Uterus (tissue), 4 donors: Measurements from ENCODE around the gene ELAC2. TPM values are rescaled to one million over a fixed set of nuclear protein-coding genes. Genes with fewer than 3 reads are reported as not detected.
A peak's percentile ranks its signal among the peaks of the same experiment; 100 is the strongest.

Experiments used
- DNase-seq, 2 donors: peaks; one replicate each; pipeline ENCODE4 v3.0.0-alpha.2; 2019 to 2020
- H3K27ac ChIP-seq, 2 donors: fragments of 200-600 bp; sonication (generic); 1 replicate in 1 of 2; 2 replicates in 1 of 2; pipeline ENCODE4 v1.5.1; 2016 to 2018
- H3K27me3 ChIP-seq, 2 donors: fragments of 200-600 bp; sonication (generic); one replicate each; pipeline ENCODE4 v1.5.1; 2018 to 2019; ENCODE audit warnings: control low read depth in 1 of 2
- H3K36me3 ChIP-seq, 2 donors: fragments of 200-600 bp; sonication (generic); one replicate each; pipeline ENCODE4 v1.5.1; 2019; ENCODE audit warnings: control low read depth in 1 of 2
- H3K4me1 ChIP-seq, 2 donors: fragments of 200-600 bp; sonication (generic); one replicate each; pipeline ENCODE4 v1.5.1; 2018 to 2019; ENCODE audit warnings: control low read depth in 1 of 2
- H3K4me3 ChIP-seq, 2 donors: fragments of 200-600 bp; sonication (generic); 1 replicate in 1 of 2; 2 replicates in 1 of 2; pipeline ENCODE4 v1.5.1; 2018 to 2019; ENCODE audit warnings: mild to moderate bottlenecking in 1 of 2
- H3K9me3 ChIP-seq, 2 donors: fragments of 200-600 bp; sonication (generic); one replicate each; pipeline ENCODE4 v1.5.1; 2019; ENCODE audit warnings: control low read depth in 1 of 2
- POLR2A ChIP-seq, 2 donors: fragments of 450-650 bp; IDR thresholded peaks; one replicate each; pipeline ENCODE4 v1.6.1; 2016; ENCODE audit warnings: antibody characterized with exemption in 2 of 2, mild to moderate bottlenecking in 1 of 2, moderate library complexity in 1 of 2
- intact Hi-C: fragments of 100-400 bp; cut with DNase I; formaldehyde crosslinking; loops from one replicate; pipeline ENCODE4 v1.15.1; 2023; ENCODE audit warnings: low total_unique reads
- total RNA-seq, 4 donors: library from RNA; depleted of rRNA in 3 of 4; stranded (reverse); fragments of >200 nt in 3 of 4; gene quantifications; one replicate each; pipeline versions ENCODE4 v1.1.0 to v1.2.4, GENCODE V29; 2014 to 2023
- TF ChIP-seq, protein P1 (sequence below), 4 experiments: fragments of 200-600 bp in 2 of 4; fragments of 450-650 bp in 2 of 4; sonication (generic) in 2 of 4; IDR thresholded peaks; one replicate each; pipeline ENCODE4 v1.5.1; 2016 to 2019; ENCODE audit warnings: antibody characterized with exemption in 4 of 4, mild to moderate bottlenecking in 2 of 4, moderate library complexity in 1 of 4
- donor health status: DM: yes; HTN: yes; CAD: no.

Gene ELAC2
- total RNA-seq, 4 donors from 2014 or later: 9.7 to 62.2 (median 51.3) TPM

DNA sequence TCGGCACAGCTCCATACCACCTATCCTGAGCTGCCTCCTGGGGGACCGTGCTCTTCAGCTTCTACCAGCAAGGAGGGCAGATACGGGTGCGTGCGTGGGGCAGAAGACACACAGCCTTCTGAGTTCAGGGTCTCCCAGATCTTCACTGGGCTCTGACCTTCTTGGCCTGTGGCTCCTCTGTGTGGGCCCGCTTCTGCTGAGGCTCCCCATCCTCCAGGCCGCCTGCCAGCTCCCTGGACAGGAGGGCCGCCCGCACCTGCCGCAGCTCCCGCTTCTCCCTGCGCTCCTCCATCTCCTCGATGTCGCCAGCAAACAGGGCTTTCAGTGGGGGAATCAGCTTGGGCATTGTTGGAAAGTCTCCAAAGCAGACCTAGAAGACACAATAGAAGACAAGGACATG, 25.2 kb downstream of the ELAC2 start:
- no peaks in the 10 kb centered on the region for H3K36me3 ChIP-seq
- no peak for DNase-seq

DNA sequence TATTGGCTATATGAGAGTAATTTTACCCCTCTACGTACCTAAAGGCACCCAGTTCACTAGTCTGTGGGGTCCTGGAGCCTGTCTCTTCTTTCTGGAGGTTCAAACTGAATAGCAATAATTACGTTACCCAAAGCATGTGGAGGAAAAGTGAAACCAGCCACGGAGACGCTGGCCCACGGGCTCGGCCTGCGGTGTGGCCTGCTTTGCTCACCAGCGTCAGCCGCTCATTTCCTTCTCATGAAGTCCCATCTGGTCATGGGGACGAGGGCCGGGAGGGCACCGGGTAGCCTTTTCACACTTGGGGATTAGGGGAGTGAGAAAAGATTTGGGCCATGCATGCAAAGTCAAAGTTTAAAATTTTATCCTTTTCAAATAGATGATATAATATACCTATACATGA, 26.9 kb downstream of the ELAC2 start:
- Histone ChIP-seq H3K36me3 (no peaks in the 10 kb centered on the region), H3K4me1 (no peaks in the 10 kb centered on the region), H3K4me3 (no peak overlapping the region), H3K27me3 (no peaks in the 10 kb centered on the region), H3K27ac (no peak overlapping the region), H3K9me3 (no peaks in the 10 kb centered on the region)
- intact Hi-C loops: no loop called here
- DNase-seq: no peak
- TF ChIP-seq, protein P1, sequence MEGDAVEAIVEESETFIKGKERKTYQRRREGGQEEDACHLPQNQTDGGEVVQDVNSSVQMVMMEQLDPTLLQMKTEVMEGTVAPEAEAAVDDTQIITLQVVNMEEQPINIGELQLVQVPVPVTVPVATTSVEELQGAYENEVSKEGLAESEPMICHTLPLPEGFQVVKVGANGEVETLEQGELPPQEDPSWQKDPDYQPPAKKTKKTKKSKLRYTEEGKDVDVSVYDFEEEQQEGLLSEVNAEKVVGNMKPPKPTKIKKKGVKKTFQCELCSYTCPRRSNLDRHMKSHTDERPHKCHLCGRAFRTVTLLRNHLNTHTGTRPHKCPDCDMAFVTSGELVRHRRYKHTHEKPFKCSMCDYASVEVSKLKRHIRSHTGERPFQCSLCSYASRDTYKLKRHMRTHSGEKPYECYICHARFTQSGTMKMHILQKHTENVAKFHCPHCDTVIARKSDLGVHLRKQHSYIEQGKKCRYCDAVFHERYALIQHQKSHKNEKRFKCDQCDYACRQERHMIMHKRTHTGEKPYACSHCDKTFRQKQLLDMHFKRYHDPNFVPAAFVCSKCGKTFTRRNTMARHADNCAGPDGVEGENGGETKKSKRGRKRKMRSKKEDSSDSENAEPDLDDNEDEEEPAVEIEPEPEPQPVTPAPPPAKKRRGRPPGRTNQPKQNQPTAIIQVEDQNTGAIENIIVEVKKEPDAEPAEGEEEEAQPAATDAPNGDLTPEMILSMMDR (IDR thresholded peaks at IDR 0.05): no peak
- TF ChIP-seq POLR2A (IDR thresholded peaks at IDR 0.05): no peak

More for the DNA sequence above, 25.2 kb downstream of the ELAC2 start:
- no peak overlapping the region for H3K4me3 ChIP-seq
- no peak for TF ChIP-seq POLR2A (IDR thresholded peaks at IDR 0.05)
- TF ChIP-seq, protein P1 (IDR thresholded peaks at IDR 0.05): no peak
- H3K27ac ChIP-seq: no peak overlapping the region
- no peaks in the 10 kb centered on the region for H3K4me1 ChIP-seq
- no peaks in the 10 kb centered on the region for H3K27me3 ChIP-seq
- intact Hi-C loops: no loop called here
- H3K9me3 ChIP-seq: no peaks in the 10 kb centered on the region

DNA sequence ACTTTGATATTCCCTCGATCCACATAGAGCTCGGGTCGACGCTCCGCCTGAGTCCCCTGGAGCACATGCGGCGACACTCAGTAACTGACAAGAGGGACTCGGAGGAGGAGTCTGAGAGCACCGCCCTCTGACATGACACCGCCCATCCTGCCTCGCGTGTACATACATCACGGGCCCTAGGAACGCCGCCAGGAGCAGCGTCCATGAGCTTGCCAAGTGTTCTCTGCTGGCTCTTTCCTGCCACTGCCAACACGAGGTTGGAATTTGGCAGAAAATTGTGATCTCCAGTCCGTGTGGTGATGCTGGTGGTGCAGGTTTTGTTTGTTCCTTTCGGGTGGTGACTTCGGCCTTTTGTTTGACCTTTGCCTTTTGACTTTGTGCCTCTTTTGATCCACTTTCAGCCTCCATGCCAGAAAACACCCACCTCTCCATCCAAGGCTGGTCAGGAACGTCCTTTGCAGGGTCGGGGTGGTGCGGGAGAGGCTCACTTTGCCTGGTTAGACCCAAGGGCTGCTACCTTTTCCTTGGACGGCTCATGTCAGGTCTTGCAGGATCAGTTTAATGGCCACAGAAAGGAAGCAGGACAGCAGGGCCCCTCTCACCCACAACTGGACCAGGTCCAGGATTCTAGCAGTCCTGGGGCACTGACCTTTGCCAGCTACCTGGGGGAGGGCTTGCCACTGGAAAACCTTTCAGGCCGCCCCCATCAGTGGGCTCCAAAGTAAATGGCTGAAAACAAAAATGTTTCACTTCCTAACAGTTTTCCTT, 27.6 kb downstream of the ELAC2 start:
- TF ChIP-seq, protein P1 (IDR thresholded peaks at IDR 0.05): no peak
- TF ChIP-seq POLR2A (IDR thresholded peaks at IDR 0.05): no peak
- no peak for DNase-seq
- Histone ChIP-seq H3K27me3 (no peaks in the 10 kb centered on the region), H3K27ac (no peak overlapping the region), H3K36me3 (no peaks in the 10 kb centered on the region), H3K4me3 (no peak overlapping the region), H3K4me1 (no peaks in the 10 kb centered on the region), H3K9me3 (no peaks in the 10 kb centered on the region)
- intact Hi-C loops: no loop called here

DNA sequence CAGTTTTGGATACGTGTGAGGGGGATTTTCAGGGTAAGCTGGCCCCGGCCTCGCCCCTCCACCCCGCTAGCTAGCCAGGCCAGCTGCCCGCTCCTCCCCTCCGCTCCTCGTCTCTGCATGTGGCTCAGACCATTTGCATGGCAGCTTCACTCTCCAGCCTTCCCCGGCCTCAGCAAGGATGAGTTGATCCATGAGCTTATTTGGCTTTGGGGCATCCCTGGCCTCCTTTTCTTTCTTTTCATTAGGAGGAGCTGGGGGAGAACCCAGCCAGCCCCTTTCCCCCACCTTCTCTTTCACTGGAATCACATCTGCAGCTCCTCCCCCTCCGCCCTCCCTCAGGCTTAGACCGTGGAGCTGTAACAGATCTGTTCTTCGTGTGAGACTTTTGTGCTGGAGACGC, 30.7 kb downstream of the ELAC2 start:
- TF ChIP-seq, protein P1 (IDR thresholded peaks at IDR 0.05): no peak
- no peak for TF ChIP-seq POLR2A (IDR thresholded peaks at IDR 0.05)
- intact Hi-C loops: no loop called here
- no peaks in the 10 kb centered on the region for H3K36me3 ChIP-seq
- no peaks in the 10 kb centered on the region for H3K9me3 ChIP-seq
- H3K4me1 ChIP-seq: no peaks in the 10 kb centered on the region
- H3K4me3 ChIP-seq: no peak overlapping the region
- no peak for DNase-seq
- no peaks in the 10 kb centered on the region for H3K27me3 ChIP-seq
- no peak overlapping the region for H3K27ac ChIP-seq

DNA sequence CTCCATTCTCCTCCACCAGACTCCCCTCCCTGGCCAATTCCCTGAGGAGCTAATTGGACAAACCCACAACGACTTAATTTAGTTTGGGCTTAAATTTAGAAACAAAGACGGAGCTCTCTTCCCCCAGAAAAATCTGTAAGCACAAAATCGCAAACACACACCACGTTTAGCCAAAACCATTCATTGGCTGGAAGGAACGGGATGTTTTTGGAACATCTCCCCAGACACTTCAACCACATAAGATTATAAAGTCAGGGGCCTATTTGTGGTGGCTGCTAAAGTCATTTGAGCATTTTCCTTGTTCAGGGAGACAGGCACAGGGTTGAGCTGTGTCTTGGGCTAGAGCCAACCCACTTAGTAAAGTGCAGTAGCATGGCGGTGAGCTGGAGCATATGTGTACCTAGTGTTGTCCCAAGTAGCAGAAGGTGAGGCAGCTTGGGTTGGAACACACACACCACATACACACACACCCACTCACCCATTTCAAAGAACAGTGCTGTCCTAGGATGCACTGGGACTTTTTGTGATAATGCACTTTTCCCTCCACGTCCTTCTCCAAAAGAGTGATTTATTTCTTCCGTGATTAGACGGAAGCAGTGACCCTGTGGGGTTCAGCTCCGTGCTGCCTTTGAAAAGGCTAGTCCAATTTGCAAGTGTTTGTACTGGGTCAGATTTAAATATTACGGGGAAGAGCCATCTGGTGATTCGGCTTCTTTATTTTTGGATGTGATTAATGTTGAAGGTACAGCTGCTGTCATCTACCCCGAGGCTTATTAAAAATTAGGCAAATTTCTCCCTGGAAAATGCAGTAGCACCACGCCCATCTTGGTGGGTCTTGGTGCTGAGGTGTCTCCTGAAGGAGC, 32.2 kb downstream of the ELAC2 start:
- H3K4me1 ChIP-seq: no peaks in the 10 kb centered on the region
- no peaks in the 10 kb centered on the region for H3K36me3 ChIP-seq
- no peaks in the 10 kb centered on the region for H3K9me3 ChIP-seq
- intact Hi-C loops: no loop called here
- DNase-seq: no peak
- no peaks in the 10 kb centered on the region for H3K27me3 ChIP-seq
- TF ChIP-seq, protein P1 (IDR thresholded peaks at IDR 0.05): no peak
- no peak for TF ChIP-seq POLR2A (IDR thresholded peaks at IDR 0.05)
- peak overlapping the region; percentile 76 to 81 for H3K27ac ChIP-seq
- no peak overlapping the region for H3K4me3 ChIP-seq
